ENCODE measurements around the gene OVOL2.
"Not testable (repeated sequence)": the region's sequence is repeated elsewhere in the genome, so short reads cannot be mapped to it uniquely, and the experiment has no call there.

The OVOL2 gene

DNA sequence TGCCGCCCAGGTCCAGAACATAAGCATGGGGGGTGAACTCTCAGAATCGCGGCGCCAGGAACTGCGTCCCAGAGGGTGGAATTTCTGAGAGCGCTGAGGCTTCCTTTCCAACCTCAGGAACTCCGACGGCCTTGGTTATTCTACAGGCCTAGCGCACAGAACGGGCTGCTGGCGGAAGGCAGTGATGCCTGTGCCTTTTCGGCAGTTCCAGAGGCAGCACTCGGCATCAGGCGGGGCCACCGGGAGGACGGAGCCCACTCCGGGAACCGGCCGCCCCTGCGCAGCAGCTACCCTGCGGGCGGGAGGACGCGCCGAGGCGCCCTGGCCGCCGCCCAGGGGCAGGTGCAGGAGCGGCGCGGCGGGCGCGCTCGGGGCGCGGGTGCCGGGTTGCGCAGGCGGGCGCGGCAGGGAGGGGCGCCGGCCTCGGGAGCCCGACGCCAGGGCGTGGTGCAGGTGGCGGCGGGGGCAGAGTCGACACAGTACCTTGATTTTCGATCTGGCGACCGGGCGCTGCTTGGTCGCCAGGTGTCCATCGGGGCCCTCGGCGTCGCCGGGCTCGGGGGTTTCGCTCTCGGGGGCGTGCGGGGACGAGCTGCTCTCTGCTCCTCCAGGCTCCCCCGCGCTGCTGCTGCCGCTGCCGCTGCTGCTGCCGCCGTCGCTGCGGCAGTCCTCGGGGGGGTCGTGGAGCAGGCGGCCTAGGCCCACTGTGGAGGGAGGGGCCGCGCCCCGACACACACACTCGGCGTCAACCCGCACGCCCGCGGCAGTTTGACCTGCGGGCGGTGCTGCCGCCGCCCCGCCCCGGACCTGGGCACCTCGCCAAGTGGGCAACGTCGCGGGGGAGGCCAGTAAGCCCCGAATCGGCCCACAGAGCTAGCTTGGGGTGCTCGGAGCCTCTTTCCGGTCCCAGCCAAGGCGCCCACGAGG, 1.3 kb downstream of the OVOL2 start:
- DNase-seq = no peak

DNA sequence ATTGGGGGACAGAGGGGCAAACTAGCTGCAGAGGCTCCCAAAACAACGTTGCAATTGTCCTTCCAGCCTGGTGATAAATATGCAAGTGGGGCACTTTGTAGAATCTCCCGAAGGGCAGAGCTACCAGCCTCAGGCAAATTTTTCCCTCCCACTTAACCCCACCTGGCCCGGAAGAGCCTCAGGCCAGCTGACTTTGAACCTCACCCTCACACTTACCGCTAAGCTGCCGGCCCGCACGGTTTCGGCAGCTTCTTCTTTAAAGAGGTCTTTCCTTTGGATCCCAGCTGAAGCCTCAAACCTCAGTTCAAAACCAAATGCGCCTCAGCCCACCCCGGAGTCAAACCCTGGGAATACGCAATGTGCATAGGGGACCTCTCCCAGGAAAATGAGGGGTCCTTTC, 2.5 kb downstream of the OVOL2 start:
- DNase-seq = no peak

DNA sequence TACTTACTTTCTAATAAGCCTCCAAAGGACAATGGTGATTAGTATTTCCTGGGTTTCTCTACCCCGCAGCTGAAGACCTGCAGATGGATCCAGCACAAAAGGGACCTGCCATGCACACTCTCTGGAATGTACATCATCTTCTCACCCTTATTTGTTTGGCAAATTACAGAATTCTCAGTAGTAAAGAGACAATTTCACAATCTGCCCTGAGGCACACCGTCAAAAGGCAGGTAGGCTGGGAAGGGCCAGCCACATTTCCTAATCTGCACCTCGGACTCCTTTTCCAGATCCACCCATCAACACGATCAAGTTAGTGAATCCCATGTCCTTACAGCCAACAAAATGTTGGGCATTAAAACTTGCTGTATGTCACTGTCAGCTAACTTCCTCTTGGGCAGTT, 4.9 kb downstream of the OVOL2 start:
- DNase-seq = no peak

DNA sequence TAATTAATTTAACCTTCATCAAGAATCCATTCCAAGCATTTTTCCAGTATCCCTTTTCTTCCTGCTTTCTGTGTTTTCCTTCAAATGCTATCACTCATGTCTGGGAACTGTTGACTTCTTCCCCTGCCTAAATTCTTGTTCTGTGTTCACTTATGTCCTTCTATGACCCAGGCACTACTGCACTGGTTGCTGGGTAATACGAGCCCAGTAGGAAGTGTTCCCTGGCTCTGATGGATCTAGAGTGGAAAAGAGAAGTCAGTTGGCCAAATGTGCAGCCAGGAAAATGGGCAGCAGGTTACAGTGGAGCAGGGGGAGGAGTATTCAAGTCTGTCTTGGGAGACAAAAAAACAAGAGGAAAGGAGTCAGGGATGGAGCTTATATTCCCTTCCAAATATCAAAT, 7.1 kb downstream of the OVOL2 start:
- no peak for DNase-seq

DNA sequence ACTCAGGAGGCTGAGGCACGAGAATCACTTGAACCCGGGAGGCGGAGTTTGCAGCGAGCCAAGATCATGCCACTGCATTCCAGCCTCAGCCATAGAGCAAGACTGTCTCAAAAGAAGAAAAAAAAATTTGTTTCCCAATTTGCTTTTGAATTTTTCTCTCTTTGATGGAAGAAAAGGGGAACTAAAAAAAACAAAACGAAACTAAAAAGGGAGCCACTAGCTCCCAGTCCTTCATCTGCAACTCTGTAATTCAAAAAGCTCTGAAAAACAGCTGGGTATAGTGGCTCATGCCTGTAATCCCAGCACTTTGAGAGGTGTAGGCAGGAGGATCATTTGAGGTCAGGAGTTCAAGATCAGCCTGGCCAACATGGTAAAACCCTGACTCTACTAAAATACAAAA, 9.5 kb downstream of the OVOL2 start:
- DNase-seq = no peak

DNA sequence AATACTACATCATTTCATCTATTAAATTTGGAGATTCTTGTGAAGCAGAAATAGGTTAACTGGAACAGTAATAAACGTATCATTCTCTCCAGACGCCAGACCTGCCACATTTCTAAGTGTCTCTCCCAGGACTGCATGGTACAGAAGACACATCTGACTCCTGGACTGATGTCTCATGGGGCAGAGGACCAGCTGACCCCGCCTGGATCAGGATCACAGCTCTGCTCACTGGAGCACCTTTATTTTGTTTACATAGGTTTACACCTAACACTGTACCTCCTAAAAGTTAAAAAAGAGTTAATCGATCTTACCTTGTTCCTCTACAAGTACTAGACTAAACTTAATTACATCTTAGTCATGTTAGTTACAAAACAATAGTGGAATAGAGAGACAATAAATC, 11.2 kb downstream of the OVOL2 start:
- no peak for DNase-seq

DNA sequence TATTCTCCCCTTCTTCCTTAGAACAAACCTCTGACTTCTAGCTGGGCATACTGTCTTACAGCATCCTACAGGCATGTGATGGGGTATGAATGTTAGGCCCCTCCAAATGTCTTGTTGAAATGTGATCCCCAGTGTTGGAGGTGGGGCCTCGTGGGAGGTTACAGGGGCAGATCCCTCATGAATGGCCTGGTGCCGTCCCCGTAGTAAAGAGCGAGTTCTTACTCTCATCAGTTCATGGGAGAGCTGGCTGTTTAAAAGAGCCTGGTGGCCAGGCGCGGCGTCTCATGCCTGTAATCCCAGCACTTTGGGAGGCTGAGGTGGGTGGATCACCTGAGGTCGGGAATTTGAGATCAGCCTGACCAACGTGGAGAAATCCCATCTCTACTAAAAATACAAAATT, 15.5 kb downstream of the OVOL2 start:
- DNase-seq = no peak

DNA sequence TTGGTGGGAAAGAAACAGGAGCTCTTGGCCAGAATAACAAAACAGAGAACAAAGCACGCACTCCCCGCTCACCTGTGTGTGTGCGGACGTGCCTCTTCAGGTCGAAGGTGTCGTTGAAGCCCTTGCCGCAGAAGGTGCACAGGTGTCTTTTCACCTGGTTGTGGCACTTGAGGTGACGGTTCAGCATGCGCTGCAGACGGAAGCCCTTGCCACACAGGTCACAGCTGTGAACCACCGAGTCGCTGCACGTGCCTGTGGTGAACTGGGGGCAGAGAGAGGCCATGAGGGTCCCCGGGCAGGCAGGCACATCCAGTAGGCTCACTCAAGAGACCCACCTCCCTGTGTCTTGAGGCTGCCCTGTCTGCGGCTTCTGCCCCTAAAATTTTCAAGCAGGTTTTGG, 16.3 kb downstream of the OVOL2 start:
- no peak for DNase-seq

DNA sequence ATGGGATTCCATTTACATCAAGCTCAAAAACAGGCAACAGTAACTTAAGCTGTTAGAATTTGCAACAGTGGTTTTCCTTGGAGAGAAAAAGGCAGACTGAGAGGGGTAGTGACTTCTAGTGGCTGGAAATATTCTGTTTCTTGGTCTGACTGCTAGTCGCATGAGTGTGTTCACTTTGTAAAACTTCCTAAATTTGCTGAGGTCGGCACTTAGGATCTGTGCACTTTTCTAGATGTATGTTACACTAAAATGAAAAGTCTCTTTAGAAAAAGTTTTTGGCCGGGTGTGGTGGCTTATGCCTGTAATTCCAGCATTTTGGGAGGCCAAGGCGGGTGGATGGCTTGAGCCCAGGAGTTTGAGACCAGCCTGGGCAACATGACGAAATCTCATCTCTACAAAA, 18.7 kb downstream of the OVOL2 start:
- no peak for DNase-seq

DNA sequence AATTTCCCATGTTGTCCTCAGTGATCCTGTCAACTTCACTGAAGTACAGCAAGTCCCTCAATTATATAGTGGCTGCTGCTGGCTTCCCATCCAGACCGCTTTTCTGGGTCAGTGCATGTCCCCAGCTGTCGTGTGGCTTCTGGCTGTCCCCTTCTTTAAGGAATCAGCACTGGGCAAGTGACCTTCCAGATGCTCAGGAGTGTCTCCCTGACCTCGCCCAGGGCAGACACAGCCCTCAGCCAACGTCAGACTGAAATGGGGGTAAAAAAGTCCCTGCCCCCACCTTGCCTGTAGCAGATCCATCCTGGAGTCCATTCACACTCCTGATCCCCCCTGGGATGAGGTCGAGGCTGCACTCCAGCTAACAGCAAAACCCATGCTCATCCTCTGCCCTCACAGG, 23.7 kb downstream of the OVOL2 start:
- DNase-seq = no peak

DNA sequence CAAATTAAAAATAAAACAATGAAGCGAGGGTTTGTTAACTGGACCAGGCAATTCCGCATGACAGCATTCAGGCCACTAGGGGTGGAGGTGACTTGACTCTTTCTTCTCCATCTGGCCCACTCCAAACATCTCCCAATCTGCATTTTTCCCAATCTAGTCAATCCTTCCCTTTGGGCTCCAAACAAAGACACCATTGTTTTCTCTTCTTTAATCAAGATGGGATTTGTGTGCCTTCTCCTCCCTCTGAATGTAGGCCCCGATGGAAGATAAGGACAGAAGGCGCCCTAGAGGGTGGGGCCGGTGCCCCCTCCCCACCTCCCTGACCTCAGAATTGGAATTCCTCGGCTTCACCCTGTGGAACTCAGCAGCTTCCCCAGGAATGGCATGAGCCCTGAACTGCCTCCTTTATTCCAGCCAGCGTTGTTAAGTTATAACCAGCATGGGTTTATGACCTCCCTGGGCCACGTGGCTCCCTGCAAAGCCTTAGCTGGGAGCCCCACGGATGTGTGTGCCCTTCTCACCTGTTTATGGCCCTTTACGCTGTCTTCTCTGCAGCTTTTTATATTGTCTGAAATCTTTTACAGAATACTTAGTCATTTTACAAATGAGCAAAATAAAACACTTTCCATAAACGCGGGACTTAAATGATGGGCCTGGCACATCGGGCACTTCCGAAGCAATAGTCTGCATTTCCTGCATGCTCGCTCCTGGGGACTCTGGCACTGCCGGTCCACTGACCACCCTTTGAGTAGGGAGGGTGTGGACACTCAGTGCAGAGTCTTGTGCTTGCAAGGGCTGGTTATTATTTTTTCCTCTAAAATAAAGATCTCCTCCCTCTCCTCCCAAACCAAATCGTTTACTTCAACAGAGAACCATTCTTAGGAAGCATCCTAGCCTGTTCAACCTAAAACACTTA, 24.5 kb downstream of the OVOL2 start:
- DNase-seq = no peak

DNA sequence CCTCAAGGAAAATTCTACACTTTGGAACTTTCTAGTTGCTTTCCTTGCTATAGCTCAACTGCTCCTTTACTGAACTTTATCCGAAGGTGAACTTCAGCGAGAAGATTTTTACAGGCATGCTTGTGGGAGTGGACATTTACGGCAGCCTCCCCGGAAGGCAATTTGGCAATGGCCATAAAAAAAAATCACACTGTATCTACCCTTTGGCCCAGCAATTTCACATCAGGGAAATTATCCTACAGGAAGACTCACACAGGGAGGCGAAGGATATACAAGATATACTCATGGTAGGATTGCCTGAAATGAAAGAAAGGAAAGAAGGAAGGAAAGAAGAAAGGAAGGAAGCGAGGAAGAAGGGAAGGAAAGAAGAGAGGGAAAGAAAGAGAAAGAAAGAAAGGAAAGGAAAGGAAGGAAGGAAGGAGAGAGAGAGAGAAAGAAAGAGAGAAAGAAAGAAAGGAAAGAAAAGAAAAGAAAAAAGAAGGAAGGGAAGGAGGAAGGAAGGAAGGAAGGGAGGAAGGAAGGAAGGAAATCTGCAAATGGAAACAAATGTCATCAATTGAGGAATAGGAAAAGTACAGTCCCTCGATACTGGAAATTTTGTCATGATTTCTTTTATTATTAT, 25.7 kb downstream of the OVOL2 start:
- DNase-seq = no peak

DNA sequence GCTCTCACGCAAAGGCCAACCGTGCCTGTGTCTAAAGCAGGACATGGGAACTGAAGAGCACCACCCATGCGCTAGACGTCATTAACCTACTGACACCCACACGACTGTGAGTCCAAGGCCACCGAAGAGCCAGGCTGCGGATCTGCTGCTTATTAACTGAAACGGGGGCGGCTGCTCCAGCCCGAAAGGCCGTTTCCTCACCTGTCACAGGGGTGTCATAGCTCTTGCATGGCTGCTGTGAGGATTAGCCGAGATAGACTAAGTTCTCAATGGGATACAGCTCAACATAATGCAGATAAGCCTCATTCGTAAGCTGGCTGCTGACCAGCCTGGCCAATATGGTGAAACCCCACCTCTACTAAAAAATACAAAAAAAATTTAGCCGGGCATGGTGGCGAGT, 26.7 kb downstream of the OVOL2 start:
- no peak for DNase-seq

DNA sequence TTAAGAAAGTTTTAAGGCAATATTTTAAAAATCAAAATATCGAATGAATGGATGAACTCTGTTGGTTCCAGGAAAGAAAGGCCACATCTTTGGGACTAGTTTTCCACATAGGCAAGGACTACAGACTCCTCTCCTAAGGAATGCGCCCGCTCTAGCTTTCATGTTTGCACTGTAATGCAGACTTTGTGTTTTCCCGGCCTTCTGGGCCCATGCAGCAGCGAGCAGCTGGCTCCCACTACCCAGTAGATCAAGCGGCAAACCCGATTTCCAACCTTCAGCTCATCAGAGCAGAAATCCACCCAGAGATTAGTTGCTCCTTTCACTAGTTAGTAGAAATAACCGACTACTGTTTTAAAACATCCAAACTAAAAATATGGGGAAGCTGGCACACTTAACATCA, 27.7 kb downstream of the OVOL2 start:
- DNase-seq = no peak

DNA sequence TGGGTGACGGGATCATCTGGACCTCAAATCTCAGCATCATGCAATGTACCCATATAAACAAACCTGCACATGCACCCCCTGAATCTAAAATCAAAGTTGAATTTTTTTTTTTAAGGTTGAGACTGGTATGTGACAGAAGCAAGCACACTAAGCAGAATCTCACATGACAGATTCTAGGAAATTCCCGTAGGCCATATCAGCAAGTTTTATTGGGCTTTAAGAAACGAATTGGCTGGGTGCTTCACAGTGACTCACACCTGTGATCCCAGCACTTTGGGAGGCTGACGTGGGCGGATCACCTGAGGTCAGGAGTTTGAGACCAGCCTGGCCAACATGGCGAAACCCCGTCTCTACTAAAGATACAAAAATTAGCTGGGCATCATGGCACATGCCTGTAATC, 30.7 kb downstream of the OVOL2 start:
- not testable (repeated sequence) for DNase-seq

DNA sequence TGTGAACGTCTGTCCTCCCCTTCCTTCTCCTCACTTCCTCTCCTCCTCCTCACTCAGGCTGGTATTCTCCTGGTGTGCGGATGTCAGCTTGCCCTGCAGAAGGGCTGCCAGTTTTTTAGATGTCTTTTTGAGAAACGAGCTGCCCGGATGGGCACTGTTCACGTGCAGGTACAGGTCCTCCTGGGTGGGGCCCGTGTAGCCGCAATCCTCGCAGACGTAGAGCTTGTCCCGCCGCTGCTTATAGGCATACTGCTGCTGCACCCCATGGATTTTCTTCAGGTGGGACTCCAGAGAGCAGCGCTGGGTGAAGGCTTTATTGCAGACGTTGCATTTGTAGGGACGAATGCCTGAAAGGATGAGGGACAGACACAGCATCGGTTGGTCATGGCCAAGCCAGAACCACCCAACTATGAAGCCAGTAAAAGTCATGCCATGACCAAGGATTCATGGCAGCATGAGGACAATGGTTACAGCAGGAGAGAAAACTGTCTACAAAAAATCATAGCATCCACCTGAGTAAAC, 33.0 kb downstream of the OVOL2 start:
- no peak for DNase-seq

DNA sequence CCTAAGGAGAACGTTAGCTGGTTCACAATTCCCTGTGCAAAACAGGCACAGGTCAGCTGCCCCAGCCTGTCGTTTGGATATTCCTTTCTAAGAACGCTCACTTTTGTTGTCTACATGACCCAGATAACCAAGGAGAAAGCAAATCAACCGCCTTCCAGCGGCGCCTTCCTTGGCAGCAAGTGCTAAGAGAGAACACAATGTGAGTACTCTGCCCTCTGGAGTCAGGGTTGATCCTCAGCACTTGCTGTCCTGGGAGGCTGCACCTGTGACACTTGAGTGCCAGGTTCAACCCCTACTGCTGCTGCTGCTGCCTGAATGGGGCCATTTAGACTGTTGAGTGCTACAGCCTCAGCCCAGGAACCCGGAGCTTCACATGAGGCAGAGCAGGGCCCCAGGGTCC, 36.8 kb downstream of the OVOL2 start:
- no peak for DNase-seq

DNA sequence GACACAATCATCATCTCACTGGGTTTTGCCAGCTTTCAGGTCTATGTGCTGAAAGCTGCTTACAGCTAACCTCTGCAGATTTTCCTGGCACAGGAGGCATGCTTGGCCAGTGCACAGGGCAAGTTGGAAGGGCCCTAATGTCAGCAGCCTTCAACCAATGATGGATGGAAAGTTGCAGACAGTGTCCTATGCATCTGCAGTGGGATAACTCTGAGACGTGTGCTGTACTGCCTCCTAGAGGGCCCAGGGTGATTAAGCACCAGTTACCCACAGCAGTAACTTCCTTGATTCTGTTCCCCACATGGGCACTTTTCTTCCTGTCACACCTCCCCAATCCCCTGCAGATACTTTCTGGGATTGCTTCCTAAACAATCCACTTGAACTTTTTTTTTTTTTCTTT, 38.6 kb downstream of the OVOL2 start:
- DNase-seq = no peak

DNA sequence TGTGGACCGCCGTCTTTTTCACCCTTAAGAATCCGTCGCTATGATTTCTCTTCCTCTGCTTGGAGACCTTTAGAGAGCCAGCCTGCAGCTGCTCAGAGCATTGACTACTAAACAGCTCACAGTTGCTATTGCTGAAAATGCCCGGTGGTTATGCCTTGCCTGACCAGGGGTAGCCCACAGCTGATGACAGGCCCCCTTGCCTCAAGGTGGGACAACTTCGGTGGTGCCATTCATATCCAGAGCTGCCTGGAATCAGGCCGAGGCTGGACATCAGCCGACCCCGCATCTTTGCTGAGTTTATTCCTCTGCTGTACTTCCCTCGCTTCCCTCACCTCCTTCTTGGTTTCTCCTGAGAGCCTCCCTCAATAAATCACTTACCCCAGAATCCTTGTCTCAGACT, 39.6 kb downstream of the OVOL2 start:
- DNase-seq = no peak

DNA sequence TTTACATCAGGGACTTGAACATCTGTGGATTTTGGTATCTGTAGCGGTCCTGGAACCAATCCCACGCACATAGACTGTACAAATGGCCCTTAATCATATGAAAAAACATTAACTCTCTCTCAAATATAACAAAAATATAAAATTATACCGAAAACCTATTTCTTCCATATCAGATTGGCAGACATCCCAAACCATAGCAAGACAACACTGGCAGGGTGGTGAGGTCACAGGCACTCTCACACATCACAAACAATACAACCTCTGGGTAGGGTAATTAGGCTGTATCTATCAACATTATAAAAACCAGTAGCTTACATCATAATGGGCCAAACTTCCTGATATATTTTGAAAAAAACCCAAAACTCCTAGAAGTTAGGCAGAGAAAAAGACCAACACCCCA, 40.9 kb downstream of the OVOL2 start:
- no peak for DNase-seq

DNA sequence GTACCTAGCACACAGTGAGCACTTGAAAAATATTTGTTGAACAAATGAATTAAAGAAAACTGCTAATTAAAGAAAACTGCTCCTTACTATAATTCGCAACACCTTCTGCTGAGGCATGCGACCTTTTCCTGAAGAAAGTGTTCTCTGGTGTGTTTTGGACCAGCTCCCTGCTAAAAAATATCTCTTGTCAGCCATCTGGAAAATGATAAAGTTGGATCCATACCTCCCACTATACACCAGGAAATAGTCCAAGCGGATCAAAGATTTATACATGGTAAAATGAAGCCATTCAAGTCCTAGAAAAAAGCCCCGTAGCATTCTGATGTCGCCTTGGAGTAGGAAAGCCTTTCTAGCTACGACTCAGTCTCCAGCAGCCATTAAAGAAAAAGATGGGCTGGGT, 43.3 kb downstream of the OVOL2 start:
- DNase-seq = no peak

DNA sequence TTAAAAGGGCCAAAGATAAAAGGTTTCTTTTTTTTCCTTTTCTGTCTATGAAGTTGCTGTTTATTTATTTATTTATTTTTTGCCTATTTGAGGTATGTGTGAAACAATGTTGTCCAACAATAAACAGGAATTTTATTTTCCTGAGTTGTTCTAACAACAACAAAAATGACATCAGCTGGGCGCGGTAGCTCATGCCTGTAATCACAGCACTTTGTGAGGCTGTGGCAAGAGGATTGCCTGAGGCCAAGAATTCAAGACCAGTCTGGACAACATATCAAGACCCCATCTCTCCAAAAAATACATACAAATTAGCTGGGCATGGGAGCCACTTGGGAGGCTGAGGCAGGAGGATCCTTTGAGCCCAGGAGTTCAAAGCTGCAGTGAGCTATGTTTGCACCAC, 44.8 kb downstream of the OVOL2 start:
- no peak for DNase-seq

DNA sequence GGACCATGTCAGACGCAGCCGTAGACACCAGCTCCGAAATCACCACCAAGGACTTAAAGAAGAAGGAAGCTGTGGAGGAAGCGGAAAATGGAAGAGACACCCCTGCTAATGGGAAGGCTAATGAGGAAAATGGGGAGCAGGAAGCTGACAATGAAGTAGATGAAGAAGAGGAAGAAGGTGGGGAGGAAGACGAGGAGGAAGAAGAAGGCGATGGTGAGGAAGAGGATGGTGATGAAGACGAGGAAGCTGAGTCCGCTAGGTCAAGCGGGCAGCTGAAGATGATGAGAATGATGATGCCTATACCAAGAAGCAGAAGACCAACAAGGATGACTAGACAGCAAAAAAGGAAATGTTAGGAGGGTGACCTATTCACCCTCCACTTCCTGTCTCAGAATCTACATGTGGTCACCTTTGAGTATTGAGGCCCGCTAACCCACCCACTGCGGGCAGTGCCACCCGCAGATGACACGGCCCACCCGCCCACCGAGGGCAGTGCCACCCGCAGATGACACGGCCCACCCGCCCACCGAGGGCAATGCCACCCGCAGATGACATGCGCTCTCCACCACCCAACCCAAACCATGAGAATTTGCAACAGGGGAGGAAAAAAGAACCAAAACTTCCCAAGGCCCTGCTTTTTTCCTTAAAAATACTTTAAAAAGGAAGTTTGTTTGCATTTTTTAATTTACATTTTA, 45.6 kb downstream of the OVOL2 start:
- DNase-seq = no peak

Measured in central memory CD4-positive, alpha-beta T cell (primary cell).